IPS-NIHi7 (cell line): Measurements from ENCODE around the gene HOGA1.
"Not testable (repeated sequence)": the region's sequence is repeated elsewhere in the genome, so short reads cannot be mapped to it uniquely, and the experiment has no call there.

Experiments
- DNase-seq: peaks from one replicate; pipeline ENCODE4 v3.0.0; 2012; ENCODE audit warnings: mixed read lengths; ENCODE audit errors: extremely low spot score

HOGA1 gene

DNA sequence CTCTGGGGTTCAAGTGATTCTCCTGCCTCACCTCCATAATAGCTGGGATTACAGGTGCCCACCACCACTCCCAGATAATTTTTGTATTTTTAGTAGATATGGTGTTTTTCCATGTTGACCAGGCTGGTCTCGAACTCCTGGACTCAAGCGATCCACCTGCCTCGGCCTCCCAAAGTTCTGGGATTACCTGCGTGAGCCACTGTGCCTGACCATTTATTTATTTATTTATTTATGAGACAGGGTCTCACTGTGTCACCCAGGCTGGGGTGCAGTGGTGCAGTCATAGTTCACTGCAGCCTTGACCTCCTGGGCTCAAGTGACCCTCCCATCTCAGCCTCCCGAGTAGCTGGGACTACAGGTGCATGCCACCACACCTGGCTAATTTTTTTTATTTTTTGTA is 29.9 kb upstream of the HOGA1 start:
- not testable (repeated sequence) for DNase-seq

DNA sequence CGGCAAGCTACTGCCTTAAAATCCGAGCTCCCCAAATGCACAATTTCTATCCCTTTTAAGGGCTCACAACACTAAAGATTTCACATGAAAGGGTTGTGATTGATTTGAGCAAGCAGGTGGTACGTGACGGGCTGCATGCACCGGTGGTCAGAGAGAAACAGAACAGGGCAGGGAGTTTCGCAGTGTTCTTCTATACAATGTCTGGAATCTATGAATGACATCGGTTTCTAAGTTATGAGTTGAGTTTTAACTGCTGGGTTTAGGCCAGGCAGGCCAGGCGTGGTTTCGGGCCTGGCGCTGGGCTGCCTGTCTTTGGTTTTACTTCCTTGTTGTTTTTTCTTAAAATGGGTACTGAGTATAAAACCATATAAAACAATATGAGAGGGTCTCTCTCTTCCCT is 28.6 kb upstream of the HOGA1 start:
- DNase-seq = not testable (repeated sequence)

DNA sequence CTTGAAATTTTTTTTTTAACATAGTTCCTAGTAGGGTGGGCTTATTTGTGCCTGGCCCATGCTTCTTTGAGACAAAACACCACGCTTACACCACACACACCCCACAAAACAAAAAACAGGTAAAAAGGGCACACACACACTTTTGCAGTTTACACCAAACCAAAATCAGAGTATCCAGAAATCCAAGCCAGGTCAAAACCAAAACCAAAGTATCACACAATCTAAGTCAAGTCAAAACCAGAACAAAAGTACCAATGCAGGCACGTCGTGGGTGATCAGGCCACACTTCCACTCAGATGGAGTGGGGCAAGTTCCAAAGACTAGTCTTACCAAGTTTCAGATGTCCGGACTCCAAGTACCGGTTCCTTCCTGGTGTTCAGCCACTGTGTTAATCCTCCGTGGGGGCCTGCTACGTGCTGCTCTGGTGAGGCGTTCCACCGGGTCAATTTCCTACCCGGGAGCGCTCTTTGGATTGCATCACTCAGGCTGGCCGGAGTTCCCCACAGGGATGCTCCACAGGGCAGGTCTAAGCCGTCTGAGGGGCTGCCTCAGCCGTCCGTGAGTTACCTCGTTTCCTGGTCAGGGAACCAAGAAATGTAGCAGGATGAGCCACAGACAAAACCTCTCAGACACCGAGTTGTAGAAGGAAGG is 23.3 kb upstream of the HOGA1 start:
- not testable (repeated sequence) for DNase-seq

DNA sequence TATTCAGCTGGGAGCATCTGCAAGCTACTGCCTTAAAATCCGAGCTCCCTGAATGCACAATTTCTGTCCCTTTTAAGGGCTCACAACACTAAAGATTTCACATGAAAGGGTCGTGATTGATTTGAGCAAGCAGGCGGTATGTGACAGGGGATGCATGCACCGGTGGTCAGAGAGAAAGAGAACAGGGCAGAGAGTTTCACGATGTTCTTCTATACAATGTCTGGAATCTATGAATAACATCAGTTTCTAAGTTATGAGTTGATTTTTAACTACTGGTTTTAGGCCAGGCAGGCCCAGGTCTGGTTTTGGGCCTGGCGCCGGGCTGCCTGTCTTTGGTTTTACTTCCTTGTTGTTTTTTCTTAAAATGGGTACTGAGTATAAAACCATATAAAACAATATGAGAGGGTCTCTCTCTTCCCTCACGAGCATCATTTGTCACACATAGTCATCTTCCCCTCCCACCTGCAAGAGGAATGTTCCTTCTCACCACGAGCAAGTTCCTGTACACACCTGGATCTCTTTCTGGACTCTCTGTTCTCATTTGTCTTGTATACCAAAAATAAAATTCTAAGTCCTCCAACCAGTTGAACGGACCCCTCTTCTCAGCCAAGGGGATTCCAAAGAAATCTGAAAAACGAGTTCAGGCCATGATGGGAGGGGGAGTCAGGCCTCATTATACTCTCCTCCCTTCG is 22.7 kb upstream of the HOGA1 start:
- DNase-seq = not testable (repeated sequence)

DNA sequence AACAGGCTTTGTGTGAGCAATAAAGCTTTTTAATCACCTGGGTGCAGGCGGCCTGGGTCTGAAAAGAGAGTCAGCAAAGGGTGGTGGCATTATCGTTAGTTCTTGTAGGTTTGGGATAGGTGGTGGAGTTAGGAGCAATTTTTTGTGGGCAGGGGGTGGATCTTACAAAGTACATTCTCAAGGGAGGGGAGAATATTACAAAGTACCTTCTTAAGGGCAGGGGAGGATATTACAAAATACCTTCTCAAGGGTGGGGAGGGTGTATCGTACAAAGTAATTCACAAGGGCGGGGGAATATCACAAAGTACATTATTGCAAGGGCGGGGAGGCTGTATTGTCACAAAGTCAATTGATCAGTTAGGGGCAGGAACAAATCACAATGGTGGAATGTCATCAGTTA is 21.9 kb upstream of the HOGA1 start:
- DNase-seq = not testable (repeated sequence)

DNA sequence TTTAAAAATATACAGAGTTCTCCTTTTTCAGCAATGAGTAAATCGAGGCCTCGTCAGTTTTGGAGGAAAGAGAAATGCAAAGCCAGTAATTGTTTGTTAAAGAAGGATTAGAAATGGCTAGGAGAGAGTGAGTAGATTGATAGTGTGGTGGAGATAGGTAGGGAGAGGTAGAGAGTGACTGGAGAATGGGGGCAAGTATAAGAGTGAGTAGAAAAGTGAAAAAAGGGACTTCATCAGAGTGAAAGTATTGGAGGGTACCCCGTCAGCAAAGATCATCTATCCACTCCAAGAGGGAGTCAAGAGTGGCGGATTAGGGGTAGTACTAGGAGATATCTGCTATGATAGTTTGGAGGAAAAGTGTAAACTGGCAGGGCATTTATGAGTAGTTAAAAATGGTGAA is 20.9 kb upstream of the HOGA1 start:
- DNase-seq = no peak

DNA sequence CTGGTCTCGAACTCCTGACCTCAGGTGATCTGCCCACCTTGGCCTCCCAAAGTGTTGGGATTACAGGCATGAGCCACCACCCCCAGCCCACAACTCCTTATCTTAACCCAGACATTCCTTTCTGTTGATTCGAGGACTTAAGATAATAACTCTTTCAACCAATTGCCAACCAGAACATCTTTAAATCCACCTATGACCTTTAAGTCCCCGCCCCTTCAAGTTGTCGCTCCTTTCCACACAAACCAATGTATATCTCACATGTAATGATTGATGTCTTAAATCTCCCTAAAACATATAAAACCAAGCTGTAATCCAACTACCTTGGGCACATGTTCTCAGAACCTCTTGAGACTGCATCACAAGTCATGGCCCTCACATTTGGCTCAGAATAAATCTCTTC is 19.4 kb upstream of the HOGA1 start:
- no peak for DNase-seq

DNA sequence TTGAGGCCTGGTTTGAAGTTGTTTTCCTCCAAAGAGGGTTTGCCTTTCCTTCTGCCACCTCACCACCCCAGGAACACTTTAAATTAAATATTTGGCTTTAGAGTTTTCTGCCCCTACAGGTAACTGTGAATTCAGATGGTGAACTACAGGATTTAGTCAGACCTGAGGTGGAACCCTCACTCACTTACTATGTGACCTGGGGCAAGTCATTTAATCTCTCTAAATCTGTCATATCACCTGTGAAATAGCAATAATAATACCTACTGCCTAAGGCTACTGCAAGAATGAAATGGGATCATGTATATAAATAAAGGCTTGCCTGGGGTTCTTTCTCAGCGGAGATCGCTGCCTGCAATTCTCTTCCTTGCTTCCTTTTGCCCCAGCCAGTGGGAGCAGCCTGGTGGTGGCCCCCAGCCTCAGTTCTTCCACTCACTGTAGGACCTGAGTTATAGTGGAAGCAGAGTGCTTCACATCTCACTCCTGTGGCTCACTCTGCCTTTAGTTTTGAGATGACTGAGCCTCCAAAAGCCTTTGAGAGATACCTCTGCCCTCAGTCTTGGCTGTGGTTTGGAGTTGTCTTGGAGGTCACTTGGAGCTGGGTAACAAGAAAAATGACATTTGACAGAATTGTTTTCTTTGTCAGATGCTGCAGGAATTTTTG is 17.7 kb upstream of the HOGA1 start:
- DNase-seq = no peak

DNA sequence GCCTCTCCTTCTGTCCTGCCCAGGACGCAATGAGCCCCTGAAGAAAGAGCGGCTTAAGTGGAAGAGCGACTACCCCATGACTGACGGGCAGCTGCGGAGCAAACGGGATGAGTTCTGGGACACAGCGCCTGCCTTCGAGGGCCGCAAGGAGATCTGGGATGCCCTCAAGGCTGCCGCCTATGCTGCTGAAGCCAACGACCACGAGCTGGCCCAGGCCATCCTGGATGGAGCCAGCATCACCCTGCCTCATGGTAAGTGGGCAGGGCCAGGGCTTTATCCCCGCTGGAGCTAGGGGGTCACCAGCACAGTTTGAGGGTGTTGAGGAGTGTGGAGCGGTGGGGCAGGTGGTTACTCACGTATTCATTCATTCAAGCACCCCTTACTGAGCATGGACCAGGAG is 16.3 kb upstream of the HOGA1 start:
- no peak for DNase-seq

DNA sequence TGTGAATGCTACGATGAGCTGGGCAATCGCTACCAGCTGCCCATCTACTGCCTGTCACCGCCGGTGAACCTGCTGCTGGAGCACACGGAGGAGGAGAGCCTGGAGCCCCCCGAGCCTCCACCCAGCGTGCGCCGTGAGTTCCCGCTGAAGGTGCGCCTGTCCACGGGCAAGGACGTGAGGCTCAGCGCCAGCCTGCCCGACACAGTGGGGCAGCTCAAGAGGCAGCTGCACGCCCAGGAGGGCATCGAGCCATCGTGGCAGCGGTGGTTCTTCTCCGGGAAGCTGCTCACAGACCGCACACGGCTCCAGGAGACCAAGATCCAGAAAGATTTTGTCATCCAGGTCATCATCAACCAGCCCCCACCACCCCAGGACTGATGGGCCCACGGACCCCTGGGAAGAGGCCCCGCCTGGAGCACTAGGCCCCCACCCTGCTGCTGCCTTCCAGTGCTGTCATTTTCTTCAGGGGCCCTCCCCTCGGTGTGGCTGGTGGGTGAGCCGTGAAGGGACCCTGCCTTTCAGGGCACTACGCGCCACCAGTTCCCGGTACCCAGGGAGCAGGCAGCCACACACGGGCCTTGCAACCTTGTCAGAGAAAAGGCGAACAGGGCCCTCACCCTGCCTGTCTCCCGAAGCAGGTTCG is 13.9 kb upstream of the HOGA1 start:
- DNase-seq = no peak

DNA sequence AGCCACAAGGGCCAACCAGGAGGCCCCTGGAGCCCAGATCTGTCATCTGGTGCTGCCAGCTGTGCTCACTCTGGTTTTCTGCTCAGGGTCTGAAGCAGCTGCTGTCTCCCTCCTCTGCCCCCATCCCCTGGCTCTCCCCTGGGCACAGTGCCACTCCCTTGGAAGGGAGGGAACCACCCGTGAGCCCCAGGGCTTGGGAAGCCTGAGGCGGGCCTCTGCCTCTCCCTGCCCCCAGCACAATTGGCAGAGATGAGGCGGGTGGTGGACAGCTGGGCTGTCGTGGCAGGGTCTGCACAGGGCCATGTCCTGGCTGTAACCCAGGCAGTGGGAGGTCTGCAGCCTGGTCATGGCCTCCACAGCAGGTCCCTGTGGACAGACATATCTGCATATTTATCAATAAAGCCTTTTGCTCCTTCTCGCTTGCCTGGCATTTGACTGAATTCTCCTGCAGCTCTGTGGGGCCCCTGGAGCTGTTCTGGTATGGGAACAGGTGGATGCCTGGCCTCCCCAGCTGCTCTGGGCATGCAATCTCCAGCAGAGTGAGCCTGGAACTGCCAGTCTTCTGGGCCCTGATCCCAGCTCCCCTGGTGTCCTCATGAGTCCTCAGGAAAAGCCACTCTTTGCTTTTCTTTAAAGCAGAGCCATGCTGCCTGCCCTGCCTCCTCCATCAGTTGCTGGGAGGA is 13.3 kb upstream of the HOGA1 start:
- no peak for DNase-seq

DNA sequence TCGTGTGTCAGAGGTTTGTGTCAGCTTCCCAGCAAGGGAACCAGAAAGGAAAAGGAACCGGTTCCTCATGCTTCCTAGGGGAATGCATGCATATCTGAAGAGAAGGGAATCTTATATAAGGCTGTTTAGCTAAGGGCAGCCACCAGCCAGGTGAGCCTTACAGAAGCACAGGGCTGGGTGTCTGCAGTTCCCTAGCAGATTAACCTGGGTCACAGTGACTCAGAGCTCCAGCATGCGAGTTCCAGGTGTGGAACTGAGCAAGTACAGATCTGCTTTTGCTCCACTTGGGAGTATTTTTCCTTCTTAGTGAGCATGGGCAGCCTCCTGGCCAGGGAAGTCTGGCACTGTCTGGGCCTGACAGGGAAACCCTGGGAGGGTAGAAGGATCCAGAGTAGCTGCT is 12.6 kb upstream of the HOGA1 start:
- no peak for DNase-seq

DNA sequence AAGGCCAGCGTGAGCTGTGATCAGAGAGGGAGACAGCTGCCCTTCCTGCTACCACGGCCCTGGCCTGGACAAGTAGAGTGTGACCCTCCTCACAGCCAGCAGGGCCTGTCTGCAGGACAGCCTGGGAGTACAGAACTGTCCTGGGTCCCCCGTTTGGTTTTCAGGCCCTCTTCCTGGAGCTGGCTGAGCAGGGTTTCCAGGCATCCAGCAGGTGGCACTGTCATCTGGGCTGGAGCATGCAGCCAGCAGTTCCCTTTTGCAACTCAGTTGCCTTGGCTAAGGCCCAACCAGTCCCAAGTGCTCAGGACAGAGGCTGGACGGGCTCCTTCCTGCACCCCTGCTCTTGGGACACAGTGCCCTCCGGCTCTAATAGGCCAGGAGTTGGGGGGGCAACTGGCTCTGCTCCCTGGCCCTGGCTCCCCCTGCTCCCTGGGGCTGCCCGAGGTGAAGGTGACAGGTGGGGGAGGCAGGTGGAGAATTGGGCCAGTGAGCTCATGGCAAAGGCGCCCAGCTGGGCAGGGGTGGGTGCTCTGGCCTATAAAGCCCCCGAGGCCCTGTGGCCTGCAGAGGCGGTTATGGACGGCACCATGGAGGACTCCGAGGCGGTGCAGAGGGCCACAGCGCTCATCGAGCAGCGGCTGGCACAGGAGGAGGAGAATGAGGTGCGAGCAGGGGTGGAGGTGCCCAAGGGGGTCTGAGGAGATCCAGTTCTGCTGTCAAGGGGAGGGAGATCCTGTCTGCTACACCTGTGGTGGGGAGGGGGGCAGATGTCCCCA is 11.8 kb upstream of the HOGA1 start, which contains the start of gene ANKRD2:
Gene ANKRD2 (plus strand): TSS at position 566 of the 776 bp plus-strand sequence. CDS start 10 bp downstream, at position 576.
- DNase-seq = peak; percentile 89

DNA sequence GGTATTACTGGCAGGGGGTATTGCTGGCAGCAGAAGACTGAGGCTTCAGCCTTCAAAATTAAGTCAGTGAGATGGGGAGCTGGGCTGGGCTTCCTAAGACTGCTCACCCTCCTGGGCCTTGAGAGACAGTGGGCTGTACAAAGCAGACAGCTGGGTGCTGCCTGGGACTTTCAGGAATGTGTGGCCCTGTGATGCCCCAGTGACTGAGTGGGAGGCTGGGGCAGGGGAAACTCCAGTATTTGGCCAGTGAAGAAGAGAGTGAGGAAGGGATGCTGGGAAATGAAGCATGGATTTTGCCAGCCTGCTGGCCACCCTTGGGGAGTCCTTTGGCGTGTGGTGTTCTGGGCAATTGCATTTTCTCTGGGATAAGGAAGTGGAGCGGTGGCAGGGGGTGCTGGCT is 11.2 kb upstream of the HOGA1 start:
- no peak for DNase-seq

DNA sequence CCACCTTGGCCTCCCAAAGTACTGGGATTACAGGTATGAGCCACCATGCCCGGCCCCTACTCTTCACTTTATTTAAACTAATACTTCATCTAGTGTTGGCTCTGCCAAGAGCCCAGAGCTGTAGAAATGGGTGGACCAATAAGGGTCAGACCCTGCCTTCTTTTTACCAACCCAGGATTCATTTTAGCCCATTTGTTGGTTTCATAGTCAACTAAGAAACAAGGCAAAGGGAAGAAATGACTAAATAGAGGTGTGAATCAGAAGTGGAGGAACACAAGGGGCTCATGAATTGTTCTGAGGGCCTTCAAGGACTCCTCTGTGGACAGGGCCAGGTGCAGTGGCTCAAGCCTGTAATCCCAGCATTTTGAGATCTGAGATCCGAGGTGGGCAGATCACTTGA is 10.5 kb upstream of the HOGA1 start:
- no peak for DNase-seq

DNA sequence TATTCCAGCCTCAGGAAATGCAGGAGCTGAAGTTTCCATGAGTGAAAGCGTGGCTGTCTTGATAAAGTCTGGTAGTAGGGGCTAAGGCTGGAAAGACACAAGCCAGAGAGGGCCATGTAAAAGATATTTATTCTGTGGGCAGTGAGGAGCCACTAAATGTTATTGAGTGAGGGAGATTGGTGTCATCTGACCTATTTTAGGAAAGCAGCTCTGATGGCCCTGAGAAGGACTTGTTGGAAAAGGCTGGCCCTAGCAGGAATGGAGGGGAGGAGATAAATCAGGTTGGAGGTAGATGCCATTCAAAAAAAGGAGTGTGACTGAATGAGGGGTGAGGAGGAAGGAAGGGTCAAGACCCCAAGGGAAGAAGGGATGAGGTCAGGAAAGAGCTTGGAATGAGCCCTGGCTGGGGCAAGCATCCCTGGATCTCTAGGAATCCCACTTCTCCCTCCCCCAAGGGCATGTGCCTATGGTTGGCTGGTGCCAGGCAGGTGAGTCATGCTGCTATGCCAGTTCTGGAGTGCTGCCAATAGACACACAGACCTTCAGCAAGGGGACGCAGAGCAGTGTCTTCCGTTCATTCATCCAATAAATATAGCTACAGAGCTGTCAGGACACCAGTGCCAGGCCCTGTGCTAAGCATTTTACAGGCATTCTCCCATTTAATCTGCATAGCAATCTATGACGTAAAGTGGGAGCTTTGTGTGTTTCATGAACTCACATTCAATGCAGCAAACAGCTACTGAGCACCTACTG is 9.6 kb upstream of the HOGA1 start:
- peak; percentile 50 for DNase-seq

DNA sequence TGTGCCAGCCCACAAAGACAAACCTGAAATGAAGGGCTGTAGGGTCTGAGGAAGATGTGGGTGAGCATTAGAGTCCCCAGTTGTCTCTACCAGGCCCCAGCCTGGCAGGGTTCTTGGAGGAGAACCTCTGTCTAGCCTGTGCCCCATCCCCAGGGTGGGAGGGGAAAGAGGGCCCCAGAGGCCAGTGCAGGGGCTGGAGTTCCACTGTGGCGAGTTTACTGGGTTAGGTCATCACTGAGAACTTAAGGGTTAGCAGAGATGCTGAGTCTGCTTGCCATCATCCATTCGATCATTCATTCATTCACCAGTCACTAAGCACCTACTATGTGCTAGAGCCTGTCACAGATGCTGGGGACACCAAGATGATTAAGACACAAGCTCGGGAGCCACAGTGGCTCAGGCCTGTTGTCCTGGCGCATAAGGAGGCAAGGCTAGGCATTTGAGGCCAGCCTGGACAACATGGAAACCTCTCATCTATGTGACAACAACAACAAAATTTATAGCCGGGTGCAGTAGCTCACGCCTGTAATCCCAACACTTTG is 9.0 kb upstream of the HOGA1 start:
- DNase-seq = peak; percentile 24

DNA sequence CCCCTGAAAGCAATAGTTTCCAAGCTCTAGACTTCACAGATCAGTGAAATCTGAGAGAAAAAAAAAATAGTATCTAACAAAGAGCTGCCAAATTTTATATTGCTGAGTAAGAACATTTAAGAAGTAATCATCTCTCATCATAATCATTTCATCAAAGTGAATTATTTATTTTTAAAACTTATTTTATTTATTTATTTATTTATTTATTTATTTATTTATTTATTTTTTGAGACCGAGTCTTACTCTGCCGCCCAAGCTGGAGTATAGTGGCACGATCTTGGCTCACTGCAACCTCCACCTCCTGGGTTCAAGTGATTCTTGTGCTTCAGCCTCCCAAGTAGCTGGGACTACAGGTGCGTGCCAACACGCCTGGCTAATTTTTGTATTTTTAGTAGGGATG is 7.7 kb upstream of the HOGA1 start:
- not testable (repeated sequence) for DNase-seq

DNA sequence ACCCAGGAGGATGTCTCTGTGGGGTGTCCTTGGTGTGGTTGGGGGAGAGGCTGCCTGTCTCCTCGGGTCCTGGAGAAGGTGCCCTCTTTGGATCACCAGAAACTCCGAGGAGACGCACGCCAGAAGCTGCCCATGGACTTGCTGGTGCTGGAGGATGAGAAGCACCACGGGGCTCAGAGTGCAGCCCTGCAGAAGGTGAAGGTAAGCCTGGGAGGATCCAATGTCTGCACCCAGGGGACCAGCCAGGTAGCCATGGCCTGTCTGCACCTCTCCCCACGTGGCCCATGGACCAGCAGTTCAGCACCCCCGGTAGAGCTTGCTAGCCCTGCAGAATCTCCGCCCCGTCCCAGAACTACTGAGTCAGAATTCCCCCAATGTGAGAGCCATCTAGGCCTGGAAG is 6.5 kb upstream of the HOGA1 start:
- DNase-seq = no peak

DNA sequence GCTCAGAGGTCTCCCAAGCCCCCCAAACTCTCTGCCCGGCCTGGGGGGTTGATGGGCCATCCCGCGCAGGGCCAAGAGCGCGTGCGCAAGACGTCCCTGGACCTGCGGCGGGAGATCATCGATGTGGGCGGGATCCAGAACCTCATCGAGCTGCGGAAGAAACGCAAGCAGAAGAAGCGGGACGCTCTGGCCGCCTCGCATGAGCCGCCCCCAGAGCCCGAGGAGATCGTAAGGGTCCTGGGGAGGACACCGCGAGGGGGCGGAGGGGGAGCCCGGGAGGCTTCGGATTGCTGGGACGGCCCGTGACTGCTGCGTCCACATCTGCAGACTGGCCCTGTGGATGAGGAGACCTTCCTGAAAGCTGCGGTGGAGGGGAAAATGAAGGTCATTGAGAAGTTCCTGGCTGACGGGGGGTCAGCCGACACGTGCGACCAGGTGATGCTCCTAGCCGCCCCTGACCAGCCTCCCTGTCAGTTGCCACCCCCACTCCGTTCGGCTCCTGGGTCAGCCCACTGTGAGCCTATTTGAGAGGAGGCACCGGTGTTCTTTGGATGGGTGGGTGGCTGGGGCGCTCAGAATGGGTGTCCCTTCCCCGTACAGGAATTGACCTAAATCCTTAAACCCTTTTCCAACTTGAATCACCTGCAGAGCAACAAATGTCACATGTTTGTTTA is 5.9 kb upstream of the HOGA1 start:
- no peak for DNase-seq
